Measurements from ENCODE around the gene CNKSR3. TPM values are rescaled to one million over a fixed set of nuclear protein-coding genes. Genes with fewer than 3 reads are reported as not detected.

The CNKSR3 gene
- total RNA-seq, 4 donors from 2014 or later: 11.7 to 22.7 (median 13.7) TPM

- no peak for DNase-seq (ENCODE audit: low spot score in 2 of 2)
- no peaks in the 10 kb centered on the region for H3K27me3 ChIP-seq
- H3K4me1 ChIP-seq: peaks cover 0 to 28% (median 5%) of the 10 kb centered on the region in 4 donors
- no peaks in the 10 kb centered on the region for H3K36me3 ChIP-seq
- H3K9me3 ChIP-seq: no peaks in the 10 kb centered on the region
- no peak overlapping the region for H3K27ac ChIP-seq
- TF ChIP-seq EP300 (IDR thresholded peaks at IDR 0.05): no peak
- TF ChIP-seq POLR2A (IDR thresholded peaks at IDR 0.05): no peak
- TF ChIP-seq, protein P1, sequence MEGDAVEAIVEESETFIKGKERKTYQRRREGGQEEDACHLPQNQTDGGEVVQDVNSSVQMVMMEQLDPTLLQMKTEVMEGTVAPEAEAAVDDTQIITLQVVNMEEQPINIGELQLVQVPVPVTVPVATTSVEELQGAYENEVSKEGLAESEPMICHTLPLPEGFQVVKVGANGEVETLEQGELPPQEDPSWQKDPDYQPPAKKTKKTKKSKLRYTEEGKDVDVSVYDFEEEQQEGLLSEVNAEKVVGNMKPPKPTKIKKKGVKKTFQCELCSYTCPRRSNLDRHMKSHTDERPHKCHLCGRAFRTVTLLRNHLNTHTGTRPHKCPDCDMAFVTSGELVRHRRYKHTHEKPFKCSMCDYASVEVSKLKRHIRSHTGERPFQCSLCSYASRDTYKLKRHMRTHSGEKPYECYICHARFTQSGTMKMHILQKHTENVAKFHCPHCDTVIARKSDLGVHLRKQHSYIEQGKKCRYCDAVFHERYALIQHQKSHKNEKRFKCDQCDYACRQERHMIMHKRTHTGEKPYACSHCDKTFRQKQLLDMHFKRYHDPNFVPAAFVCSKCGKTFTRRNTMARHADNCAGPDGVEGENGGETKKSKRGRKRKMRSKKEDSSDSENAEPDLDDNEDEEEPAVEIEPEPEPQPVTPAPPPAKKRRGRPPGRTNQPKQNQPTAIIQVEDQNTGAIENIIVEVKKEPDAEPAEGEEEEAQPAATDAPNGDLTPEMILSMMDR (IDR thresholded peaks at IDR 0.05): no peak
- H3K4me3 ChIP-seq: no peak overlapping the region
- WGBS, 2 donors: 88 to 90% methylated on average over 9 of the region's 9 CpGs
Observed at GRCh38 chr6:154506582-154506981, 3.9 kb downstream of the CNKSR3 start.

GRCh38 chr6:154506108-154506507, 4.4 kb downstream of the CNKSR3 start:
- H3K9me3 ChIP-seq: no peaks in the 10 kb centered on the region
- peaks cover 0 to 27% (median 5%) of the 10 kb centered on the region in 4 donors for H3K4me1 ChIP-seq
- H3K36me3 ChIP-seq: no peaks in the 10 kb centered on the region
- no peaks in the 10 kb centered on the region for H3K27me3 ChIP-seq
- no peak for DNase-seq (ENCODE audit: low spot score in 2 of 2)
- TF ChIP-seq POLR2A (IDR thresholded peaks at IDR 0.05) (no peak), EP300 (IDR thresholded peaks at IDR 0.05) (no peak)
- TF ChIP-seq, protein P1 (IDR thresholded peaks at IDR 0.05): no peak
- H3K27ac ChIP-seq: no peak overlapping the region
- H3K4me3 ChIP-seq: no peak overlapping the region

DNA sequence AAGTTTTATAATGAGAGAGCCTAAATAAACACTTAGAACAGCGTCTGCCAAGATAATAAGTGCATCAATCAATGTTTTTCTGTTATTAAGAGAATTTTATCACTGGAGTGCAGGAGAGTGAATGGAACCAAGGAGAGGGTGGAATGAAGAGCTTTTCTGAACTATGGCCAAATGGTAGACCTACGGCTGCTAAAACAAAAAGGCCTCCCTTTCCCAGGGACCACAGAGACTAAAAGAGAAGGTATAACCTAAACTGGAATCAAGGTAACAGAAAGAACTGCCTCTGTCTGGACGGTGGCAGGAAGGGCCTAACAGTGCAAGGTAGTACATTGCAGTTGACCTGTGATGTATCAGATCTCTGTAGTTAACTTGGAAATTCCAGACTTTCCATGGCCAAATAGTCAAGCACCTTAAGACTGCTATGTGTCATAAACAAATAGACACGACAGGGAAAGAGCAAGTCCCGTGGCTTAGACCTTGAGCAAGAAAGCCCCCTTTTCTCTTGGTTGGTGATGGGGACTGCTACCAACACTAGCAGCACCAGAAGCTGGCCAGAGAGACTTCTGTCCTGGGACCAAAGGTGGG, 5.5 kb downstream of the CNKSR3 start:
- TF ChIP-seq EP300 (IDR thresholded peaks at IDR 0.05) (no peak), POLR2A (IDR thresholded peaks at IDR 0.05) (no peak)
- TF ChIP-seq, protein P1 (IDR thresholded peaks at IDR 0.05): no peak
- H3K4me3 ChIP-seq: no peak overlapping the region
- no peaks in the 10 kb centered on the region for H3K27me3 ChIP-seq
- H3K36me3 ChIP-seq: no peaks in the 10 kb centered on the region
- no peak overlapping the region for H3K27ac ChIP-seq
- H3K4me1 ChIP-seq: peaks cover 0 to 35% (median 5%) of the 10 kb centered on the region in 4 donors
- H3K9me3 ChIP-seq: no peaks in the 10 kb centered on the region
- 84 to 92% methylated on average over 5 of the region's 5 CpGs for WGBS, 2 donors
- no peak for DNase-seq (ENCODE audit: low spot score in 2 of 2)

- DNase-seq (ENCODE audit: low spot score in 2 of 2): no peak
- H3K27ac ChIP-seq: no peak overlapping the region
- TF ChIP-seq POLR2A (IDR thresholded peaks at IDR 0.05) (no peak), EP300 (IDR thresholded peaks at IDR 0.05) (no peak)
- TF ChIP-seq, protein P1 (IDR thresholded peaks at IDR 0.05): no peak
- H3K4me3 ChIP-seq: no peak overlapping the region
- no peaks in the 10 kb centered on the region for H3K9me3 ChIP-seq
- H3K36me3 ChIP-seq: no peaks in the 10 kb centered on the region
- peaks cover 0 to 40% (median 5%) of the 10 kb centered on the region in 4 donors for H3K4me1 ChIP-seq
- H3K27me3 ChIP-seq: no peaks in the 10 kb centered on the region
- WGBS, 2 donors: 63 to 77% methylated on average over 4 of the region's 4 CpGs
Observed at GRCh38 chr6:154504102-154504501, 6.4 kb downstream of the CNKSR3 start.

GRCh38 chr6:154503658-154504057, 6.8 kb downstream of the CNKSR3 start:
- no peak for TF ChIP-seq POLR2A (IDR thresholded peaks at IDR 0.05)
- TF ChIP-seq EP300 (IDR thresholded peaks at IDR 0.05): no peak
- TF ChIP-seq, protein P1 (IDR thresholded peaks at IDR 0.05): no peak
- no peaks in the 10 kb centered on the region for H3K27me3 ChIP-seq
- WGBS, 2 donors: 61 to 78% methylated on average over 5 of the region's 5 CpGs
- no peaks in the 10 kb centered on the region for H3K36me3 ChIP-seq
- H3K4me3 ChIP-seq: no peak overlapping the region
- H3K4me1 ChIP-seq: peaks cover 0 to 40% (median 5%) of the 10 kb centered on the region in 4 donors
- no peak for DNase-seq (ENCODE audit: low spot score in 2 of 2)
- H3K9me3 ChIP-seq: no peaks in the 10 kb centered on the region
- no peak overlapping the region for H3K27ac ChIP-seq
